Measurements from ENCODE around the gene SLC27A5. TPM values are rescaled to one million over a fixed set of nuclear protein-coding genes. Genes with fewer than 3 reads are reported as not detected.
A peak's percentile ranks its signal among the peaks of the same experiment; 100 is the strongest.
"Not testable (repeated sequence)": the region's sequence is repeated elsewhere in the genome, so short reads cannot be mapped to it uniquely, and the experiment has no call there.

SLC27A5 gene
- total and polyA plus RNA-seq, 12 donors, result 2.2 to 7.9 (median 4.3) TPM

DNA sequence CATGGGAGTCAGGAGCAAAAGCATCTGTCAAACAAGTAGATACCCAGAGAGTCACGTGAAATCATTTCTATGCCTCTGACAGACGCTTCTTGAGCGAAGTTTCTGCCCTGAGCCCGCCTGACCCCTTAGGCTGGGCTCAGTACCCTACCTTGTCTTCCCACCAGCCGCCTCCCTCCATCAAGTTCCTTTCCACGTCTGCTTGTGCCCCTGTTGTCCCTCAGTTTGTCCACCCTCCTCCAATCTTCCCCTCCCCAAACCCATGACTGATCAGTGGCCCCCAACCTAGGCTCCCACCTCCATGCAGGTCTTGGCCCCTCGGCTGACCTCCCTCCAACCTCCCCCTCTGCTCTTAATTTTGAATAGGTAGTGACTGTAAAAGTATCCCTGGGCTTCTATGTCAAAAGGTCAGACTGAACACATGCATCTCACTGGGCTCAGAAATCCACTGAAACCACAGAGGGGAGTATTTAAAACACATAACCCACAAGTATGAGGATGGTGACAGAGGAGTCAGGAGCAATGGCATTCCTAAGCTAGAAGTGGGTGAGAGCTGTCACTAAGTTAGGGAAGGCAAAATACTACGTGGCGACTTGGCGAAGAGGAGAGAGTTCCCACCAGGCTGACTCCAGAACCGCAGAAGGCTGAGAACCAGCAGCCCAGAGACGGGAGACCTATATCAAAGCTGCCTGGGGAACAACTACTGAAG lies 37.3 kb downstream of the SLC27A5 start:
- peak overlapping the region in 2 of 10 donors; percentile 86 to 94 for H3K27ac ChIP-seq
- H3K36me3 ChIP-seq, result peaks cover 0 to 54% (median 12%) of the 10 kb centered on the region in 9 donors
- TF ChIP-seq, protein P1, sequence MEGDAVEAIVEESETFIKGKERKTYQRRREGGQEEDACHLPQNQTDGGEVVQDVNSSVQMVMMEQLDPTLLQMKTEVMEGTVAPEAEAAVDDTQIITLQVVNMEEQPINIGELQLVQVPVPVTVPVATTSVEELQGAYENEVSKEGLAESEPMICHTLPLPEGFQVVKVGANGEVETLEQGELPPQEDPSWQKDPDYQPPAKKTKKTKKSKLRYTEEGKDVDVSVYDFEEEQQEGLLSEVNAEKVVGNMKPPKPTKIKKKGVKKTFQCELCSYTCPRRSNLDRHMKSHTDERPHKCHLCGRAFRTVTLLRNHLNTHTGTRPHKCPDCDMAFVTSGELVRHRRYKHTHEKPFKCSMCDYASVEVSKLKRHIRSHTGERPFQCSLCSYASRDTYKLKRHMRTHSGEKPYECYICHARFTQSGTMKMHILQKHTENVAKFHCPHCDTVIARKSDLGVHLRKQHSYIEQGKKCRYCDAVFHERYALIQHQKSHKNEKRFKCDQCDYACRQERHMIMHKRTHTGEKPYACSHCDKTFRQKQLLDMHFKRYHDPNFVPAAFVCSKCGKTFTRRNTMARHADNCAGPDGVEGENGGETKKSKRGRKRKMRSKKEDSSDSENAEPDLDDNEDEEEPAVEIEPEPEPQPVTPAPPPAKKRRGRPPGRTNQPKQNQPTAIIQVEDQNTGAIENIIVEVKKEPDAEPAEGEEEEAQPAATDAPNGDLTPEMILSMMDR (IDR thresholded peaks at IDR 0.05), result no peak
- ATAC-seq, result no peak
- intact Hi-C loops (cut with DNase I), result no loop called here
- H3K27me3 ChIP-seq, result no peaks in the 10 kb centered on the region
- 89 to 90% methylated on average over 12 of the region's 12 CpGs for WGBS, 2 donors
- peaks cover 5 to 23% (median 18%) of the 10 kb centered on the region in 9 donors for H3K4me1 ChIP-seq
- no peak for DNase-seq
- H3K9me3 ChIP-seq, result no peaks in the 10 kb centered on the region
- H3K4me3 ChIP-seq, result no peak overlapping the region

DNA sequence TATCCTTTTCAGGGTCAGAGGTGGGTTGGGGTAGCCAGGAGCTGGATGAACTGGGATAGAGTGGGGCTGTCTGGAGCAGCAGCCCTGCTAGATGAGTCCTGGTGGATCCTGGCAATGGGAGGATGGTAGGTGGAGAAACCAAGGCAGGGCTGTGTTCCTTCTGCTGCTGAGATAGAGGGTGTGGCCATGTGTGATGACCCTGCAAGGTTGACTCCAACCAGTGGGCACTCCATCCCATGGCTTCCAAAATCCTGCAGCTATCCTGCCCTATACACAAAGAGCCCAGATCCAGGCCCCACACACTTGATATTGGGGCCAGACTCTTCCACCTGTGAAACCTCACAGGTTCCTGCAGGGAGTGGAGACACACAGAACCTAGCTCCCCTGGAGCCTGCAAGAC lies 38.0 kb downstream of the SLC27A5 start:
- no peak overlapping the region for H3K4me3 ChIP-seq
- H3K9me3 ChIP-seq, result no peaks in the 10 kb centered on the region
- peaks cover 0 to 52% (median 12%) of the 10 kb centered on the region in 9 donors for H3K36me3 ChIP-seq
- no peak overlapping the region for H3K27ac ChIP-seq
- no peaks in the 10 kb centered on the region for H3K27me3 ChIP-seq
- intact Hi-C loops (cut with DNase I), result no loop called here
- DNase-seq, result no peak
- ATAC-seq, result no peak
- TF ChIP-seq, protein P1 (IDR thresholded peaks at IDR 0.05), result no peak
- peaks cover 5 to 24% (median 18%) of the 10 kb centered on the region in 9 donors for H3K4me1 ChIP-seq

DNA sequence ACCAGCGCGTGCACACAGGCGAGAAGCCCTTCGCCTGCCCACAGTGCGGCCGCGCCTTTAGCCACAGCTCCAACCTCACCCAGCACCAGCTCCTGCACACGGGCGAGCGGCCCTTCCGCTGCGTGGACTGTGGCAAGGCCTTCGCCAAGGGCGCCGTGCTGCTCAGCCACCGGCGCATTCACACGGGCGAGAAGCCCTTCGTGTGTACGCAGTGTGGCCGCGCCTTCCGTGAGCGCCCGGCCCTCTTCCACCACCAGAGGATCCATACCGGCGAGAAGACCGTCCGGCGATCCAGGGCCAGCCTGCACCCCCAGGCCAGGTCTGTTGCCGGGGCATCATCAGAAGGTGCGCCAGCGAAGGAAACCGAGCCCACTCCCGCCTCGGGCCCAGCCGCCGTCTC lies 40.1 kb downstream of the SLC27A5 start:
- intact Hi-C loops (cut with DNase I), result no loop called here
- Histone ChIP-seq H3K4me3 (no peak overlapping the region), H3K27me3 (no peaks in the 10 kb centered on the region), H3K27ac (no peak overlapping the region), H3K4me1 (peaks cover 7 to 32% (median 23%) of the 10 kb centered on the region in 9 donors), H3K9me3 (no peaks in the 10 kb centered on the region), H3K36me3 (peaks cover 0 to 50% (median 12%) of the 10 kb centered on the region in 9 donors)
- WGBS, 2 donors, result 96 to 97% methylated on average over 39 of the region's 39 CpGs
- no peak for DNase-seq
- ATAC-seq, result no peak
- TF ChIP-seq, protein P1 (IDR thresholded peaks at IDR 0.05), result no peak

DNA sequence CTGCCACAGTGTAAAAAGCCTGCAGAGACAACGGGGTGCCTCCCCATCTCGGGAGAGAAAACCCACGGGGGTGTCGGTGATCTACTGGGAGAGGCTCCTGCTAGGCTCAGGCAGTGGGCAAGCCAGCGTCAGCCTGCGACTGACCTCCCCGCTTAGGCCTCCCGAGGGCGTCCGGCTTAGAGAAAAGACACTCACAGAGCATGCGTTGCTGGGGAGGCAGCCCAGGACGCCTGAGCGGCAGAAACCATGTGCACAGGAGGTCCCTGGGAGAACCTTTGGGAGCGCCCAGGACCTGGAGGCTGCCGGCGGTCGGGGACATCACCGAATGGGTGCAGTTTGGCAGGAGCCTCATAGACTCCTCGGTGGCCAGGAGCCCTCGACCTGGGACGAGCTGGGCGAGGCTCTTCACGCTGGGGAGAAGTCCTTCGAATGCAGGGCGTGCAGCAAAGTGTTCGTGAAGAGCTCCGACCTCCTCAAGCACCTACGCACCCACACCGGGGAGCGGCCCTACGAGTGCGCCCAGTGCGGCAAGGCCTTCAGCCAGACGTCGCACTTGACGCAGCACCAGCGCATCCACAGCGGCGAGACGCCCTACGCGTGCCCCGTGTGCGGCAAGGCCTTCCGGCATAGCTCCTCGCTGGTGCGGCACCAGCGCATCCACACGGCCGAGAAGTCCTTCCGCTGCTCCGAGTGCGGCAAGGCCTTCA lies 40.8 kb downstream of the SLC27A5 start:
- Histone ChIP-seq H3K36me3 (peaks cover 0 to 50% (median 12%) of the 10 kb centered on the region in 9 donors), H3K4me1 (peaks cover 6 to 31% (median 24%) of the 10 kb centered on the region in 9 donors)
- H3K4me3 ChIP-seq; H3K27me3 ChIP-seq; intact Hi-C loops (cut with DNase I); H3K27ac ChIP-seq; ATAC-seq; H3K9me3 ChIP-seq; DNase-seq: not testable (repeated sequence)
- WGBS, 2 donors, result 93 to 96% methylated on average over 29 of the region's 53 CpGs
